Liver (tissue), 3 donors: ENCODE data around the gene TPGS1.

Source experiments
- CTCF ChIP-seq: fragments of 150-350 bp; IDR thresholded peaks from 2 replicates; pipeline ENCODE4 v1.5.1; 2017; ENCODE audit warnings: improper control_type of control experiment, low read depth, low read length; ENCODE audit not compliant: missing input control
- TAF1 ChIP-seq: conservative IDR thresholded peaks from 2 replicates; pipeline ENCODE4 v1.6.1; 2016; ENCODE audit warnings: antibody characterized with exemption, mild to moderate bottlenecking
- donor health status: healthy.
- donor health status: healthy.

- no peak for TF ChIP-seq CTCF
- no peak for TF ChIP-seq TAF1
Observed at GRCh38 chr19:485583-486236, 21.6 kb upstream of the TPGS1 start.
